Upper lobe of left lung (tissue), 6 donors: Measurements from ENCODE around the gene CEBPB. TPM values are rescaled to one million over a fixed set of nuclear protein-coding genes. Genes with fewer than 3 reads are reported as not detected.

Experiments
- ATAC-seq, 2 donors: fragments of 200-7000 bp; cut with Tn5 transposase; one replicate each; pipeline ENCODE4 v1.9.1; 2022; ENCODE audit warnings: mild to moderate bottlenecking in 2 of 2, moderate library complexity in 2 of 2; ENCODE audit not compliant: low FRiP score in 2 of 2
- DNase-seq, 2 donors: peaks; one replicate each; pipeline ENCODE4 v3.0.0-alpha.2; 2019 to 2020
- H3K27ac ChIP-seq, 4 donors: fragments of 200-600 bp; sonication (generic); one replicate each; pipeline ENCODE4 v1.5.1; 2016 to 2019
- H3K27me3 ChIP-seq, 4 donors: fragments of 200-600 bp; sonication (generic); one replicate each; pipeline ENCODE4 v1.5.1; 2017 to 2019
- H3K36me3 ChIP-seq, 4 donors: fragments of 200-600 bp; sonication (generic); one replicate each; pipeline ENCODE4 v1.5.1; 2016 to 2019
- H3K4me1 ChIP-seq, 4 donors: fragments of 200-600 bp; sonication (generic); one replicate each; pipeline ENCODE4 v1.5.1; 2018 to 2019
- H3K4me3 ChIP-seq, 4 donors: fragments of 200-600 bp; sonication (generic); one replicate each; pipeline ENCODE4 v1.5.1; 2017 to 2019; ENCODE audit warnings: mild to moderate bottlenecking in 2 of 4, moderate library complexity in 1 of 4
- H3K9me3 ChIP-seq, 4 donors: fragments of 200-600 bp; sonication (generic); one replicate each; pipeline ENCODE4 v1.5.1; 2018 to 2019
- CTCF ChIP-seq, 6 experiments: fragments of 450-650 bp in 4 of 6; fragments of 200-600 bp in 2 of 6; sonication (generic) in 2 of 6; IDR thresholded peaks; one replicate each; pipeline ENCODE4 v1.5.1; 2016 to 2019; ENCODE audit warnings: antibody characterized with exemption in 6 of 6
- EP300 ChIP-seq, 4 donors: sonication (generic); formaldehyde crosslinking; IDR thresholded peaks; one replicate each; pipeline ENCODE4 v1.5.1; 2017; ENCODE audit warnings: antibody characterized with exemption in 4 of 4, control low read depth in 2 of 4
- POLR2A ChIP-seq, 4 donors: fragments of 450-650 bp; IDR thresholded peaks; one replicate each; pipeline ENCODE4 v1.5.1; 2016 to 2017; ENCODE audit warnings: antibody characterized with exemption in 4 of 4, mild to moderate bottlenecking in 2 of 4
- POLR2AphosphoS5 ChIP-seq, 2 donors: sonication (generic); formaldehyde crosslinking; IDR thresholded peaks; one replicate each; pipeline ENCODE4 v1.5.1; 2017; ENCODE audit warnings: antibody characterized with exemption in 2 of 2
- WGBS, 2 donors: methylation state at CpG; one replicate each; pipeline ENCODE4 v1.1.5; 2017 to 2018; 5-methylcytosine and 5-hydroxymethylcytosine counted together
- total RNA-seq, 6 donors: library from RNA; depleted of rRNA in 4 of 6; stranded (reverse); fragments of >200 nt in 4 of 6; gene quantifications; one replicate each; pipeline versions ENCODE4 v1.1.0 to v1.2.1, GENCODE V29; 2016 to 2021
- donor health status: DM: no; HTN: no; CAD: no; lungs with moderate emphysema.
- donor health status: DM: no; HTN: yes; CAD: no; lungs with severe emphysema.

CEBPB gene
- total RNA-seq, 6 donors from 2014 or later = 161 to 411 (median 292) TPM

DNA sequence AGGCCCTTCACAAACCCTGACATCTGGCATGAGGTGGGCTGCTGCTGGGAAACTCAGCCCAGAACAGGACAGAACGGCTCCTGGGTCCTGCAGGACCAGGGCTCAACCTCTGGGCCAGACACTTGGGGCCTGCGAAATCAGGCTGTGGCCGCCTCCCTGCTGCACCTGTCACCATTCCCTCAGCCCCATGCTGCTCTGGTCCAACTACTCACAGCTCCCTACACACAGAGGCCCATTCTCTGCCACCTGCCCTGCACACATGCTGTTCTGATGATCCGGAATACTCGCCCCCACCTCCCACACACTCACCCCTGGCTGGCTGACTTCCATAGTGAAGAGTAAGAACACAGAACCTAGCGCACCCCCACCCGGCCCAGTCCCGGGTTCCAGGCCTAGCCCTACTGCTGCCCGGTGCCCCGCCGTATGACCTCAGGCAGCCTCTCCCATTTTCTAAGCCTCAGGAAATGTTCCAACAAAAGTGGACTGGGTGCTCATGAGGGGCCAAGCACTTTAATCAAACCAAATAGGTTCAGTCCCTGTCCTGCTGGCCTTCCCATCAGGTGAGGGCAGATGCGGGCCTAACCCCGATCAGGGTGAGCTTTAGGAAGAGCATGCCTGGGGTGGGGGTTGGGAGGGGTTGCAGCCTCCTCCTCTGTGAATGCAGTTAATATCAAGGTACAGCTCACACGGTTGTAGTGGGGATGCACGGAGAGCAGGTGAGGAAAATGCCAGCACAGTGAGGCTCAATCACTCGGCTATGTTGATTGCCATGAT, 41.0 kb upstream of the CEBPB start:
- H3K36me3 ChIP-seq = peaks cover 0 to 11% (median 4%) of the 10 kb centered on the region in 4 donors
- no peak for TF ChIP-seq POLR2AphosphoS5 (IDR thresholded peaks at IDR 0.05)
- TF ChIP-seq CTCF (IDR thresholded peaks at IDR 0.05) = no peak
- TF ChIP-seq POLR2A (IDR thresholded peaks at IDR 0.05) = no peak
- no peak for TF ChIP-seq EP300 (IDR thresholded peaks at IDR 0.05)
- peak overlapping the region; percentile 93 to 98 (median 95) for H3K27ac ChIP-seq
- WGBS, 2 donors = 69 to 83% methylated on average over 11 to 16 of the region's 16 CpGs
- DNase-seq (no peak), ATAC-seq (no peak)
- H3K4me1 ChIP-seq = peaks cover 78 to 94% (median 83%) of the 10 kb centered on the region in 4 donors
- H3K9me3 ChIP-seq = no peaks in the 10 kb centered on the region
- peak overlapping the region in 1 of 4 donors; percentile 15 for H3K4me3 ChIP-seq
- no peaks in the 10 kb centered on the region for H3K27me3 ChIP-seq

DNA sequence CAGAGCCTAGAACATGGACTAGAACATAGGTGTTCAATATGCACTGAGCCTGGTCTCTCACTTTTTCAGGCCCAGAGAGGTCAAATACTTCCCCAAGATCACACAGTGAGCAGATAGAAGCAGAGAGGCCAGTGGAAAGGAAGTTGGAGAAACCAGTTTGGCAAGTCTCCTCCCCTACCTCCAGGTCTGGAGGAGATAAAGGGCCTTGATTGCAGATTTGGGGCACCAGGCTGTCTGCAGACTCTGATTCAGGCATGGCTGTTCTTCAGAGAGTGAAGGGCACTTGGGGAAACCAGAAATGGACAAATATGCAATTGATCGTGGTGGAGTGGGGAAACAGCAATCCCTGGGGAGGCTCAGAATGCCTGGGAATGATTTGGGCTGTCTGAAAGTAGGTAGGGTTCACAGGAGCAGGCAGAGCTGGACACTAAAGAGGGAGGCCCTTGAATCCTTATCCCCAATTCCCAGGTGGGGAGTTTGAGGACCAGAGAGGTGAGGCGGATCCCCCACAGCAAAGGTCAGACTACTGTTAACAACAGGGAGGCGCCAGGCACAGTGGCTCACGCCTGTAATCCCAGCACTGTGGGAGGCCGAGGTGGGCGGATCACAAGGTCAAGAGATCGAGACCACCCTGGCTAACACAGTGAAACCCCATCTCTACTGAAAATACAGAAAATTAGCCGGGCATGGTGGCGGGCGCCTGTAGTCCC, 39.4 kb upstream of the CEBPB start:
- peak overlapping the region; percentile 93 to 98 (median 95) for H3K27ac ChIP-seq
- peak in 1 of 2 donors; percentile 77 for ATAC-seq
- peaks cover 66 to 79% (median 70%) of the 10 kb centered on the region in 4 donors for H3K4me1 ChIP-seq
- no peaks in the 10 kb centered on the region for H3K9me3 ChIP-seq
- no peaks in the 10 kb centered on the region for H3K27me3 ChIP-seq
- peaks cover 0 to 11% (median 3%) of the 10 kb centered on the region in 4 donors for H3K36me3 ChIP-seq
- peak overlapping the region in 3 of 4 donors; percentile 87 to 98 (median 96) for H3K4me3 ChIP-seq
- TF ChIP-seq POLR2AphosphoS5 (IDR thresholded peaks at IDR 0.05) (peak; percentile 44 to 49), POLR2A (IDR thresholded peaks at IDR 0.05) (peak in 1 of 4 donors; percentile 25), EP300 (IDR thresholded peaks at IDR 0.05) (peak in 1 of 4 donors; percentile 32), CTCF (IDR thresholded peaks at IDR 0.05) (no peak)
- DNase-seq = peak in 1 of 2 donors; percentile 82
- 62 to 68% methylated on average over 9 to 10 of the region's 10 CpGs for WGBS, 2 donors

DNA sequence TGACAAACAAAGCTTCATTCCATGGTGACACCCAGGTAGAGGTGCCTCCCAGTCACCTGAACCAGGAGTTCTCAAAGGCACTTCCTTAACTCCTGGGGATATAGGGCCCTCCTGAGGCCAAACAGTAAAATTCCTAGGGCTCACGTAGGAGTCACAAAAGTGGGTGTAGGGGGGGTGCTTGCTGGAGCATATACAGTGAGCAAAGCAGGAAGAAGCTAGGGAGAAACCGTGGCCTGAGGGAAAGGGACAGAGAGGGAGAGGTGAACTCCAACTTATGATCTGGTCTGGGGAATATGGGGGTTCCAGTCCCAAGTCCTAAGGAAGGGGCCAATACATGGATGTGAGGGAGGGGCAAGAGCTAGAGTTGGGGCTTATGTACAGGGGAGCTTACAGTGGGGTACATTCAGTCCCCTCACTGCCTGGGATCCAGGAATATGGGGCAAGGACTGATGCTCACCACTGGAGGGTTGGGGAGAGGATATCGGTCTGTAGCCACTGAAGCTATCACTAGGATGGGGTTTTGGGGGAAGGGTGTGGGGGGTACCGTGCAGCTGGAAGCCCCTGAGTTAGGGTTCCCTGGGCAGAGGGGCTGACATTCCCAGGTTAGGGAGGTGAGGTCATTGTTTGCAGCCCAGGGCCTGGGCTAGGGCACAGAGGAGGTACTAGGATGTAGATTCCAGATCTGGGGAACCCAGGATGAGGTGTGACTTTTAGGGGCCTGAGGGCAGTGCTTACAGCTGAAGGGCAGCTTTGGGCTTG, 38.1 kb upstream of the CEBPB start:
- 14 to 16% methylated on average over 4 of the region's 4 CpGs for WGBS, 2 donors
- peaks cover 52 to 65% (median 56%) of the 10 kb centered on the region in 4 donors for H3K4me1 ChIP-seq

DNA sequence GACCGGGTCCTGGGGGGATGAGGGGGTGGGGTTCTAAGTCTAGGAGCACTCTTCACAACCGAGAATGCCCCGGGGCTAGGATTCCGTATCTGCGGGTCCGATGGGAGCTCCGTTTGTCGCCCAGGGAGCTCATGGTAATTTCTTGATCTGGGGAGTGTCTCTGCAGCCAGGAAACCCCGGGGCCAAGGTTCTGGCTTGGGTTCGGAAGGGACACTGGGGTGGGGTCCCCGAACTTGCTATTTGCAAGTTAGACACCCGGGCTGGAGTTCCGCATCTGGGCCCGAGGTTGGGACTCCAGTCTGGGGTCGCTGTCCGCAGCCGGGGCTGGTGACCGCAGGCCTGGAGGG, 37.5 kb upstream of the CEBPB start:
- 0% methylated on average over 15 of the region's 18 CpGs; no CpG with 5 or more reads in 1 of the 2 donors for WGBS, 2 donors
- Histone ChIP-seq H3K36me3 (peaks cover 0 to 8% (median under 1%) of the 10 kb centered on the region in 4 donors), H3K27ac (peak overlapping the region; percentile 93 to 98 (median 95)), H3K9me3 (no peaks in the 10 kb centered on the region), H3K4me3 (peak overlapping the region; percentile 68 to 98 (median 92)), H3K27me3 (no peaks in the 10 kb centered on the region), H3K4me1 (peaks cover 47 to 59% (median 50%) of the 10 kb centered on the region in 4 donors)
- DNase-seq = no peak
- no peak for TF ChIP-seq CTCF (IDR thresholded peaks at IDR 0.05)
- no peak for TF ChIP-seq POLR2AphosphoS5 (IDR thresholded peaks at IDR 0.05)
- TF ChIP-seq POLR2A (IDR thresholded peaks at IDR 0.05) = no peak
- no peak for TF ChIP-seq EP300 (IDR thresholded peaks at IDR 0.05)
- ATAC-seq = peak in 1 of 2 donors; percentile 0

More for the DNA sequence above, 38.1 kb upstream of the CEBPB start:
- Histone ChIP-seq H3K27me3 (no peaks in the 10 kb centered on the region), H3K9me3 (no peaks in the 10 kb centered on the region), H3K4me3 (peak overlapping the region; percentile 68 to 98 (median 92)), H3K36me3 (peaks cover 0 to 11% (median 3%) of the 10 kb centered on the region in 4 donors), H3K27ac (peak overlapping the region; percentile 93 to 98 (median 95))
- peak in 1 of 2 donors; percentile 67 for DNase-seq
- TF ChIP-seq CTCF (IDR thresholded peaks at IDR 0.05) (peak in 4 of 6 experiments; percentile 21 to 43 (median 30)), POLR2A (IDR thresholded peaks at IDR 0.05) (no peak)
- ATAC-seq = peak in 1 of 2 donors; percentile 58
